ENCODE results near the gene TFPT. TPM values are rescaled to one million over a fixed set of nuclear protein-coding genes. Genes with fewer than 3 reads are reported as not detected.

The TFPT gene
- total RNA-seq, 1 donor from 2014 or later, result 29.4 TPM

DNA sequence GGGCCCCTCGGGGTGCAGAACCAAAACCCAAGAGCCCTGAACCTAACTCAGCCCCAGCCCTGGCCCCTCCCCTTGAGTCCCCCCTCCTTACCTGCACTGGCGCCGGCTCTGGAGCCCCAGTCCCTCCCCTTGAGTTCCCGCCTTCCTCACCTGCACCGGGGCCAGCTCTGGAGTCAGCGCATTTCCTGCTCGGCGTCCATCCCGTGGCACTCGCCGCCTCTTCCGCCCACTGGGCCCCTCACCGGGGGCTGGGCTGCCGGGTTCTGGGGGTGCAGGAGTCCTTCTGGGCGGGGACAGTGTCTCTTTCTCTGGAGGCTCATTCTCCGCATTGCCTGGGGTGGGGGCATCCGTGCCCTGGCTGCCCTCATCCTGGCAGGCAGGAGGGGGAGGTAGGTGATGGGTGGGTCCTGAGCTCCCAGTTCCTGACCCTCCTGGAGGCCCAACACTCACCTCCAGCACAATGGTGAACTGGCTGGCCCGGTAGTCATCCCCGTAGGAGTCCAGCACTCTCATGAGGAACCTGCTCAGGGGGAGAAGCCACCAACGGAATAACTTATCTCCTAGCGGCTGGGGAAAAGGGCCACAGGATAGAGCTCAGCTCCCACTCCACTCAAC lies 7.5 kb downstream of the TFPT start:
- TF ChIP-seq, protein P1, sequence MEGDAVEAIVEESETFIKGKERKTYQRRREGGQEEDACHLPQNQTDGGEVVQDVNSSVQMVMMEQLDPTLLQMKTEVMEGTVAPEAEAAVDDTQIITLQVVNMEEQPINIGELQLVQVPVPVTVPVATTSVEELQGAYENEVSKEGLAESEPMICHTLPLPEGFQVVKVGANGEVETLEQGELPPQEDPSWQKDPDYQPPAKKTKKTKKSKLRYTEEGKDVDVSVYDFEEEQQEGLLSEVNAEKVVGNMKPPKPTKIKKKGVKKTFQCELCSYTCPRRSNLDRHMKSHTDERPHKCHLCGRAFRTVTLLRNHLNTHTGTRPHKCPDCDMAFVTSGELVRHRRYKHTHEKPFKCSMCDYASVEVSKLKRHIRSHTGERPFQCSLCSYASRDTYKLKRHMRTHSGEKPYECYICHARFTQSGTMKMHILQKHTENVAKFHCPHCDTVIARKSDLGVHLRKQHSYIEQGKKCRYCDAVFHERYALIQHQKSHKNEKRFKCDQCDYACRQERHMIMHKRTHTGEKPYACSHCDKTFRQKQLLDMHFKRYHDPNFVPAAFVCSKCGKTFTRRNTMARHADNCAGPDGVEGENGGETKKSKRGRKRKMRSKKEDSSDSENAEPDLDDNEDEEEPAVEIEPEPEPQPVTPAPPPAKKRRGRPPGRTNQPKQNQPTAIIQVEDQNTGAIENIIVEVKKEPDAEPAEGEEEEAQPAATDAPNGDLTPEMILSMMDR (IDR thresholded peaks at IDR 0.05), result no peak
- no peak overlapping the region for H3K4me3 Mint-ChIP-seq (ENCODE audit: unreplicated experiment)
- peaks cover 4% of the 10 kb centered on the region for H3K4me1 Mint-ChIP-seq (ENCODE audit: unreplicated experiment)
- no peak for DNase-seq (ENCODE audit: extremely low spot score, unreplicated experiment)
- no peaks in the 10 kb centered on the region for H3K27me3 Mint-ChIP-seq (ENCODE audit: unreplicated experiment)
- peaks cover 22% of the 10 kb centered on the region for H3K36me3 Mint-ChIP-seq (ENCODE audit: unreplicated experiment)
- no peak overlapping the region for H3K27ac Mint-ChIP-seq (ENCODE audit: unreplicated experiment)
- no peaks in the 10 kb centered on the region for H3K9me3 Mint-ChIP-seq (ENCODE audit: unreplicated experiment)

DNA sequence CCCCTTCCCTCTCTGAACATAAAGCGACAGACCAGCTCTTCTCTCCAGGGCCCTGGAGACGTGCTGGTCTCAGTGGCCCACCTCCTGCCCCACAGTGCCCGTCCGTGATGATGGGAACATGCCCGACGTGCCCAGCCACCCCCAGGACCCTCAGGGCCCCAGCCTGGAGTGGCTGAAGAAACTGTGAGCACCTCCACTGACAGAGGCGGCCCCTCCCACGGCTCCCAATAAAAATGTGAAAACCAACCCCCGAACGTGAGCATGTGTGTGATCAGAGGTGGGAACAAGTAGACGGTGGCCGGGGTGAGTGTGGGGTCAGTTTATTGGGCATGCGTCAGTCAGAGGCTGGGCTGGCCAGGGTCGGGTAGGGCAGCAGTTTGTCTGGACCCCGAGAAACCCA lies 8.7 kb downstream of the TFPT start:
- no peaks in the 10 kb centered on the region for H3K27me3 Mint-ChIP-seq (ENCODE audit: unreplicated experiment)
- peaks cover 9% of the 10 kb centered on the region for H3K4me1 Mint-ChIP-seq (ENCODE audit: unreplicated experiment)
- H3K36me3 Mint-ChIP-seq (ENCODE audit: unreplicated experiment), result peaks cover 22% of the 10 kb centered on the region
- no peak overlapping the region for H3K27ac Mint-ChIP-seq (ENCODE audit: unreplicated experiment)
- TF ChIP-seq, protein P1 (IDR thresholded peaks at IDR 0.05), result no peak
- no peak overlapping the region for H3K4me3 Mint-ChIP-seq (ENCODE audit: unreplicated experiment)
- no peak for DNase-seq (ENCODE audit: extremely low spot score, unreplicated experiment)
- no peaks in the 10 kb centered on the region for H3K9me3 Mint-ChIP-seq (ENCODE audit: unreplicated experiment)

DNA sequence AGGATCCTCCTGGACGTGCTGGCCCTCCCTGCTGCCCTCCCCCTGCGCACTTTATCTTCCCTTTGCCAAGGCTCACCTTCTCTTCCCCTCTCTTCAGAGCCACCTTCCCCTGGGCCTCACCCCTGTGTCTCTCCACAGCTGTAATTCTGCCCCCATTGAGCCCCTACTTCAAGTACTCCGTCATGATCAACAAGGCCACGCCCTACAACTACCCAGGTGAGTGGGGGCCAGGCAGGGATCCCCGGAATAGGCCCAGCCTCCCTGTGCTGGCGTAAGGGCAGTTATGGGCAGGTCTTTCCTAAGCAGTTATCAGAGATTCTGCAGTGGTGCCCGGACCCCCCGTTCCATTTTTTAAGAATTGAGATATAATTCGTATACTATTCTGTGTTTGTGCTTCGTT lies 9.7 kb downstream of the TFPT start:
- Mint-ChIP-seq H3K9me3 (ENCODE audit: unreplicated experiment) (no peaks in the 10 kb centered on the region), H3K36me3 (ENCODE audit: unreplicated experiment) (peaks cover 20% of the 10 kb centered on the region), H3K27me3 (ENCODE audit: unreplicated experiment) (no peaks in the 10 kb centered on the region), H3K27ac (ENCODE audit: unreplicated experiment) (no peak overlapping the region), H3K4me1 (ENCODE audit: unreplicated experiment) (peaks cover 9% of the 10 kb centered on the region), H3K4me3 (ENCODE audit: unreplicated experiment) (no peak overlapping the region)
- no peak for DNase-seq (ENCODE audit: extremely low spot score, unreplicated experiment)
- TF ChIP-seq, protein P1 (IDR thresholded peaks at IDR 0.05), result no peak

DNA sequence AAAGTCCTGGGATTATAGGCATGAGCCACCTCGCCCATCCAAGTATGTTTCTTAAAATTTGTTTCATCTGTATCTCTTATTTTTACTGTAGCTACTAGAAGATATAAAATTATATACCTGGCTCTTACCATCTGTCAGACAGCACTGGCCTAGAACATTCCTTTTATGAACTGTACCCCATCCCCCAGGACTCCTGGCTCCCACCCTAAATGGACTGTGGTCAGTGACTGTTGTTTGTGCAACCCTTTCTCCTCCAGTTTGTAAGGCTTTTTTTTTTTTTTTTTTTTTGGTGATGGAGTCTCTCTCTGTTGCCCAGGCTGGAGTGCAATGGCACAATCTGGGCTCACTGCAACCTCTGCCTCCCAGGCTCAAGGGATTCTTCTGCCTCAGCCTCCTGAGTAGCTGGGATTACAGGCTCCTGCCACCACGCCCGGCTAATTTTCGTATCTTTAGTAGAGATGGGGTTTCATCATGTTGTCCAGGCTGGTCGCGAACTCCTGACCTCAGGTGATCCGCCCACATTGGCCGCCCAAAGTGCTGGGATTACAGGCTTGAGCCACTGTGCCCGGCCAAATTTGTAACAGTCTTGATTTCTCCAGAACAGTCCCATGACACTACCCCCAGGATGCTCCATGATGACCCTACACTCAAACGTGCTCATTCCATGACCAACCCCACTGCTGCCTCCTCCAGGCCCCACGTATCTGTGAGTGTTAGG lies 10.3 kb downstream of the TFPT start:
- no peak overlapping the region for H3K27ac Mint-ChIP-seq (ENCODE audit: unreplicated experiment)
- TF ChIP-seq, protein P1 (IDR thresholded peaks at IDR 0.05), result no peak
- H3K4me3 Mint-ChIP-seq (ENCODE audit: unreplicated experiment), result no peak overlapping the region
- H3K4me1 Mint-ChIP-seq (ENCODE audit: unreplicated experiment), result peaks cover 9% of the 10 kb centered on the region
- H3K36me3 Mint-ChIP-seq (ENCODE audit: unreplicated experiment), result peaks cover 16% of the 10 kb centered on the region
- H3K27me3 Mint-ChIP-seq (ENCODE audit: unreplicated experiment), result no peaks in the 10 kb centered on the region
- no peak for DNase-seq (ENCODE audit: extremely low spot score, unreplicated experiment)
- H3K9me3 Mint-ChIP-seq (ENCODE audit: unreplicated experiment), result no peaks in the 10 kb centered on the region

DNA sequence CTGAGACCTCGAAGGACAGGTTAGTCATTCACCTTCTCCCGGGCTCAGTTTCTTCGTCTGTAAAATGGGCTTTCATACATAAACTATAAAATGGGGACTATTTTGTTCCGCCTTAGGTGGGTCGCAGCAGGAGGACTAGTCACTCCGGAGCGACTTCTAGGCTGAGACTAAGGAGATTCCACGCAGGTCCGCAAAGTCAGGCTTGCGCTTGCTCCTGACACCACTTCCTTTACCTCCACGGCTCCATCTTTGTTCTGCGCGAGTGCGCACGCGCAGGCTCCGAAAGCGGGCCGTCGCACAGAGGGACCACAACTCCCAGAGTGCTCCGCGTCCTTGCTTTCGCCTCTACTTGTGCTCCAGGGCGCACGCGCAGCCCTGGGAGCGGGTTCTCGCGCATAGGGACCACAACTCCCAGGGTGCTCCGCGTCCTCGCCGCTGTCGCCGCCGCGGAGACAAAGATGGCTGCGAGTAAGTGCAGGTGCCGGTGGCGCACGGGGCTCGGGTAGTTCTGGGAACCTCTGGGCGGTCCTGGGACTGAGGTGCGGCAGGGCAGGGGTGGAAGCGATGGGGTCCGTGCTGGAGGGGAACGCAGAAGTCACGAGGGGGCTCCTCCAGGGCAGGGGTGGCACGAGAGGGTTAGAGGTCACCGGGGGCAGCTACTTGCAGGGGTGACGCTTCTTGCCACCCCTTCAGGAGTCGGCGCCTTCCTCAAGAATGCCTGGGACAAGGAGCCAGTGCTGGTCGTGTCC lies 12.9 kb downstream of the TFPT start, which contains the start of gene NDUFA3:
NDUFA3 (plus strand) TSS at position 435 of the 749 bp plus-strand sequence; CDS start at position 459, 24 bp downstream.
- TF ChIP-seq, protein P1 (IDR thresholded peaks at IDR 0.05), result no peak
- Mint-ChIP-seq H3K27me3 (ENCODE audit: unreplicated experiment) (no peaks in the 10 kb centered on the region), H3K27ac (ENCODE audit: unreplicated experiment) (peak within 1 kb of the TSS; percentile 87), H3K4me1 (ENCODE audit: unreplicated experiment) (peaks cover 9% of the 10 kb centered on the region), H3K9me3 (ENCODE audit: unreplicated experiment) (no peaks in the 10 kb centered on the region), H3K36me3 (ENCODE audit: unreplicated experiment) (peaks cover 7% of the 10 kb centered on the region), H3K4me3 (ENCODE audit: unreplicated experiment) (peak within 1 kb of the TSS; percentile 99)
- peak; percentile 99 for DNase-seq (ENCODE audit: extremely low spot score, unreplicated experiment)

All from osteocyte (in vitro differentiated cells).